ENCODE results near the gene HNRNPH2.

The HNRNPH2 gene, protein sequence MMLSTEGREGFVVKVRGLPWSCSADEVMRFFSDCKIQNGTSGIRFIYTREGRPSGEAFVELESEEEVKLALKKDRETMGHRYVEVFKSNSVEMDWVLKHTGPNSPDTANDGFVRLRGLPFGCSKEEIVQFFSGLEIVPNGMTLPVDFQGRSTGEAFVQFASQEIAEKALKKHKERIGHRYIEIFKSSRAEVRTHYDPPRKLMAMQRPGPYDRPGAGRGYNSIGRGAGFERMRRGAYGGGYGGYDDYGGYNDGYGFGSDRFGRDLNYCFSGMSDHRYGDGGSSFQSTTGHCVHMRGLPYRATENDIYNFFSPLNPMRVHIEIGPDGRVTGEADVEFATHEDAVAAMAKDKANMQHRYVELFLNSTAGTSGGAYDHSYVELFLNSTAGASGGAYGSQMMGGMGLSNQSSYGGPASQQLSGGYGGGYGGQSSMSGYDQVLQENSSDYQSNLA

DNA sequence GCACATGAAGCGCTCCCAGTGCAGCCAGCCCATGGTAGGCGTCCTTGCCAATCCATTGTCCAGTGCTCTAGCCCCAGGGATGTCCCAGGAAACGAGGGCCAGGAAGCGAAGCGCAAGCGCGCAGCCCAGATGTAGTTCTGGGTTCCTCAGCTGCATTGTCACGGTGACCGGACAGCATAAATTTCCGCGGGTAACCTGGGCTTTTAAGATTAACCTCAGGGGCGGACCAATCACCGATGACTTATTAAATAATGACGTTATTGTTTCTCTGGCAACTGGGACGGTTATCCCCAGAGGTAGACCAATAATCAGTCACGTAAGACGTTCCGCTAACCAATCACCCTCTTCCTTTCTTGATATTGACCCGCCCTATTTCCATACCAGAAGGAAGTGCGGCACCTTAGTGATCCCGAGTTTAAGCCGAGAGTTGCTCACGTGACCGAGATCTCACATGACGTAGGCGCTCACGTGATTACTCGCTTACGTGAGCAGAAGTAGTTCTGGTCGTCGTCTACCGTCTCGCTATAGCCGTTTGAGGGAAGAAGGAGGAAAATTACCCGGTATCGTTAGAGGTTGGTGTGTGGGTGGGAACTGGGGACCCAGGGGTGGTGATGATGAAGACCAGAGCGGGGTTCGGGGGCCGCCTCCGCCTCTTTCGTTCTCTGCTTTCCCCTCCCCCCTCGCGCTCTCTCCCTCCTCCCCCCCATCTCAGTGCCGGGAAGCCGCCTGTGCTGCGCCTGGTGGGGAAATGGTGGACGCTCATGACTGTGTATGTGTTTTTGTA lies at the start of gene HNRNPH2, which contains the start of gene GLA:
Gene HNRNPH2 (plus strand): TSS at position 475 of the 784 bp plus-strand sequence. CDS start 3,767 bp downstream, outside the sequence.
Gene GLA (minus strand): TSS at position 178 of the 784 bp plus-strand sequence. CDS start 22 bp downstream, at position 156.
- peak; percentile 73 for DNase-seq (ENCODE audit: low read depth)

DNA sequence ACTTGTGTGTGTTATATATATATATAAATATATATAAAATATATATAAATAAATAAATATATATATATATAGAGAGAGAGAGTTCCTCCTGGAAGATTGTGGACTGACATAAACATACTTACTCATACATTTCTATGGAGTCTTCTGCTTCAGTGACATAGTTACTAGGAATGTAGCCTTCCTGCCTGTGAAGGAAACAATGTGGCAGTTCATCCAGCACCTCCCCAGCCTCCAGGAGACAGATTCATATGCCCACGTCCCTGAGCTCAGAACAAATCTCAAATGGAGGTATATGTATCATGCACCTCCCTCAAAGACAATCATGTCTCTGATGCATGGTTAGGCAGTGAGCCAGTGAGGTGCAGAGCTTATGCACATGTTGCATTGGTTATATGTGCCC lies 48.1 kb upstream of the HNRNPH2 start:
- DNase-seq (ENCODE audit: low read depth): no peak

DNA sequence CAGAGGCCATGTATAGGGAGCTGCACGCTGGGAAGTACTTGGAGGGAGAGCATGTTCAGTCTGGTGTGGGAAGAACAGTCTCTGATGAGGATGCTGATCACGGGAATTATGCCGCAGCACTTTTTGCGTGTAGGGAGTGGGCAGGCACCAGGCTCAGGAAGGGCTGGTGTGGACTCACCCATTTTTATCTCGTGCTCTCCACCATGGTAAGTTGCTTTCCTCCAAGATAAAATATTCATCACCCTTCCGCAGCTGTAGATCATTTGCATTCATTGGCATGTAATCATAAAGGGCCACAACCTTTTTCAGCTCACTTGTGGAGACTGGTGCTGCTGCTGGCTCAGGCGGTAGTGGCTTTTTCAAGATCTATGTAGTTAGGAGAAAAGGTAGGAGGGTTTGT lies 47.6 kb upstream of the HNRNPH2 start:
- DNase-seq (ENCODE audit: low read depth): no peak

DNA sequence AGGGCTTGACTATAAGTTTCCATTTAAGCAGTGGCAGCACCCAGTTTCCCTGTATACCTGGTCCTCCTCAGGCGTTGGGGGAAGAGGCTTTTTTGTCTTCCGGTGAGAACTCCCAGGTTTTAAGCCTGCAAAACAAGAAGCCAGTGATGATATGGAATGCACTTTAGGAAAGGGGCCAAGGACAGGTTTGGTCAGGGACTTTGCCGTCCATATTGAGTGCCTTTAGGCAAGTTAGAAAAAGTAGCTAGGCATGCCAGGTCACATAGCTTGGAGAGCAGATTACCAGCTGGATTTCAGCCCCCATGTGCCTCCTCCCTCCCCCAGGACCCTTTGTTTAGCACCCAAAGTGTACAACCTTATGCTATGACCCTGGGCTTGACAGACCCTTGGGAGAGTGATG lies 45.9 kb upstream of the HNRNPH2 start:
- DNase-seq (ENCODE audit: low read depth): no peak

DNA sequence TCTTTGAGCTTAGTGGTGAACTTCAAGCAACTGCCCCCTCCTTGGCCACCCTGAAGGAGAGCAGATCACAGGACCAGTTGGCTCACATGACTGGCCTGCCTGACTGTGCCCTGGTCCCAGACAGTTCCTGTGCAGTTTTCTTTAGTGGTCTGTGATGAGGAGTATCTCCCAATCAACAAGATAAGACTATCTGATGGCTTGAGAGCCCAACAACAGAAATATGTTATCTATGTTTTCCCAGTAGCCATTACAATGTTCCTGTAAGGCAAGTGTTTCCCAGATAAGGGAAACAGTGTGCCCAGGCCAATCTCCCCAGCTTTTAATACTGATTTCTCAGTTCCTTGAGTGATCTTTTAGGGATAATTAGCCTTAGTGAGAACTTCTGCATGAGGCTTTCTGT lies 45.3 kb upstream of the HNRNPH2 start:
- DNase-seq (ENCODE audit: low read depth): no peak

DNA sequence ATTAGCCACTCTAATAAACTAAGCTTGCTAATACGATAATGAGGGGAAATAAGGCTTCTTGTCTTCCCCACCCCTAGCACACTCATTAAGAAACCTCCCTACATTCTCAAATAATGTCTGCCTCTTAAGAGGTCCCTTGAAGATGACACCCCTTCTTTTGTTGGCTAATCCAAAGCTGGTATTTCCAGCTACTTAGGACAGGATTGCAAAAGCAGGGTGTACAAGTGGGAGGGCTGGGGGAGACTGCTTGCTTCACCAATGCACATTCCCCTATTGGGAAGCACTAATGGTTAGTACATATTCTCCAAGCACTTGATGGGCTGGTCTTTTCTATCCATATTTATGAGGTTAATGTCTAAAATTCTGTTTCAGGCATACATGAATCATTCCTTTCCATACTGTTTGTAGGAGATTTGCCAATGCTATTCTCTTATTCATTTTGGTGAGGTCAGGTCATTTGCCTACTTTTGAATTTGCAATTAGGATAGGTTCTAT lies 42.7 kb upstream of the HNRNPH2 start:
- DNase-seq (ENCODE audit: low read depth): no peak

DNA sequence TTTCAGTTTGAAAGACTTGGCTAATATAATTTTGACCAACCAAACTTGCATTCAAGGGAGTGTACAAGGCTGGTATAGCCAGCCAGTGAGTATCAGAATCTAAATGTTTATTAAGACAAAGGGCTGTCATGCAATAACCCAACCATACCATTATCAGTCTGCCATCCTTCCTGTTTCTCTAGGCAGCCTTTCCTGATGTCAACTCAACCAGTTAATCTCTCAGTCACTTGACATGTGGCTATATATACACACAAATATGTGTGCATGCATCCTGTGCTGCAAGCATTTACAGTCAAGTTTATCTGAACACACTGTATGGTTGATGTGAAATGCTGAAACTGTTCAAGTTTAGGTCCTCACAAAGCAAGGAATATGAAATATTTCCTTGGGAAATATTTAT lies 39.2 kb upstream of the HNRNPH2 start:
- no peak for DNase-seq (ENCODE audit: low read depth)

DNA sequence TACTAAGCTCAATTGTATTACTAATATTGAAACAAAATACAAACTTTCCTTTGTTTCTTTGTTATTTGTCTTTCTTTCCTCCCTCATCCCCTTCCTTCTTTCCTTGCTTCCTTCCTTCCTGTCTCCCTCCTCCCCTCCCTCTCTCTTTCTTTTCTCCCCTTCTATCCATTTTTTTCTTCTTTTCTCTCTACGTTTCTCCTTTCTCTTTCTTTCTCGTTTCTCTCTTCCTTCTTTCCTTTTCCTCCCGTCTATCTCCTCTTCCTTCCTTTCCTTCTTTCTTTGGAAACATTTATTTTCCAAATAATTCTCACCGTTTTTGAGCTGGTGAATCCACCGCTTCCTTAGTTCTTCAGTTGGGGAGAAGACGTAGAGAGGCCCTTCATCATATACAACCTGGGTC lies 38.3 kb upstream of the HNRNPH2 start:
- no peak for DNase-seq (ENCODE audit: low read depth)

DNA sequence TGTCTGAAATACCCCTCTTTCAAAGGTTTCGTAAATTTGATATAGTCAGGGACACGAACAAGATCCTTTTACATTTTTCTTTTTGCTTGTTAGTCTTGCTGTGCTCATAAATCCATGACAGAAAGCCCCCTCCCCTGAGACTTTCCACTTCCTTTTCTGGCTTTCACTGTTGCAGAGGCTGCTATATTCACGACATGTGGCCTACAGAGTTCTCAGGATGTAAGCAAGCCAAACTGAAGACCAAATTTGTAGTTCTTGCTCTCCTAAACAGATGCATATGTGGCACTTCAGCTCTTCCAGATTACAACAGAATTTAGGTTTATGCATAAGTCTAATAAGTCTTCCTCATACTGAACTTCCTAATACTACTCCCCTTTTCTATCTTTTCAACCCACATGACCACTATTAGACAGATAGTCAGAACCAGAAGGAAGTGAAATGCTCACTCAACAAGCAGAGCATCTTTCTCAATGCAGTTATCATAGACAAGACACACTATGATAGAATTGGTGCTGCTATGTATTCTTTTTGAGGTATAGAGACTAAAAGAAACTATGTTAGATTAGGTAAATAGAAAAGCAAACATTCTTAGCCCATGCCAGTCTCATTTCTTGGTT lies 37.0 kb upstream of the HNRNPH2 start:
- no peak for DNase-seq (ENCODE audit: low read depth)

DNA sequence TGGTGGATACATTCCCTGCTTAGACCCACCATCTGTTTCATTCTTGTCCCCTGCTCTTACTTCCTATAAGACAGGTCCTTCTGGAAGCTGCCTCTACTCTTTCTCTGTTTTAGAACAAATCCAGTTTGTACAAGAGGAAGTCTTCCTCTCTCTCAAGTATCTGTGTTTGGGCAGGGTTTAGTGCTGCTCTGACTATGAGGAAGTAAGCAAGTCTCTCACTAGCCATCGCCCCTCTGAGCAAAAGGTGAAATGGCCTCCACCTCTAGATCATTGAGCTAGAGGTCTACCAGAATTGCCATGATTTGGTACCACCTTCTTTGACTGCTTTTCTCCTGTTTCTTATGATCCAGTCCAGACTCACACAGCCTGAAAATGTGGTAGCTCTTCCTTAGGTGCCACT lies 30.5 kb upstream of the HNRNPH2 start:
- DNase-seq (ENCODE audit: low read depth): no peak

DNA sequence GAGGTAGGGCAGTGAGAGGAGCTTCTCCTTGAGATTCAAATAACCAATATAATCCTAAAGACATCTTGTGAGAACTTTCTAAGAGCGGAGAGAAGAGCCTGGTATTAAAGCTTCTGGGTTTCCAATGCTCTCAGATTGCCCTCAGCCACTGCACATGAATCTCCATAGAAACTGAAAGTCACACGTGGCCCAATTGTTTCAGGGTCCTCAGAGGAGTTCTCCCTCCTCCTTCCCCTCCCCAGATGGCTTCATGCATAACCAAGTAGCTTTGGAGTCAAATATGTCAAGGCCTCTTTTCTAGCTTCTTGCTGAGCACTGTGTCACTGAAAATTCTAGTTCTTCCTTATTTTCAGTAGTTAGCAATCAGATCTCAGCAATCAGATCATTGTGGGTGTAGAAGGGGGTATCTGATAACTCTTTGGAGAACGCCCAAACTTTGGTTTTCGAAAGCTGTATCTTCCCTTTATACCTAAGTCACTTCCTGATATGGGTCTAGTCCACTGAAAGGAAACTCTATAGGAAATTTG lies 24.3 kb upstream of the HNRNPH2 start:
- DNase-seq (ENCODE audit: low read depth): no peak

DNA sequence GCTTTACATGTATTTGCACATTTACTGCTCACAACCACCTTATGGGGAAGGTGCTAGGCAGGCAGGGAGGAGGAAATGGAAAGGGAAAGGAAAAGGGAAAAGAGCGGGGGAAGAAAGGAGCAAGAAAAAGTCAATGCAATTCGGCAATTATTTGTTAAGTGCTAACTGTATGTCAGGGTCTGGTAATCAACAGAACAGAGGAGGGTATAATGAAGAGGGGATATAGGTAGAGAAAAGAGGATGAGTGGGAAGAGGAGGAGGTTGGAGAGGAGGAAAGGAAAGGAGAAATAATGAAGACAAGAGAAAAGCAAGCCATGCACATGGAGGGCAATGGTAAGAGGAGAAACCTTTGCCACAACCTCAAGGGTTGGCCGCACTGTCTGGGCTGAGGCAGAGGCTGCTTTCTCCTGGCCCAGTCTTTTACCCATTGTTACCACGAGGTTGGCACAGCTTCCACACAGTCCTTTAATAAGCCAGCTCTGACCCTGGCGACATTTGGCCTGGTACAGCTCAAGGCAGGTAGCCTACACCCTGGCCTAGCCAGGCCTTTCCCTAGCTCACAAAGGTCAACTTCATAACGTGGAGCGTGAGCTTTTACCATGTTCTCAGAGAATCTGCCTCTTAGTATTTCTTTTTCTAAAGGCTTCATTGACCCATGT lies 22.9 kb upstream of the HNRNPH2 start:
- no peak for DNase-seq (ENCODE audit: low read depth)

DNA sequence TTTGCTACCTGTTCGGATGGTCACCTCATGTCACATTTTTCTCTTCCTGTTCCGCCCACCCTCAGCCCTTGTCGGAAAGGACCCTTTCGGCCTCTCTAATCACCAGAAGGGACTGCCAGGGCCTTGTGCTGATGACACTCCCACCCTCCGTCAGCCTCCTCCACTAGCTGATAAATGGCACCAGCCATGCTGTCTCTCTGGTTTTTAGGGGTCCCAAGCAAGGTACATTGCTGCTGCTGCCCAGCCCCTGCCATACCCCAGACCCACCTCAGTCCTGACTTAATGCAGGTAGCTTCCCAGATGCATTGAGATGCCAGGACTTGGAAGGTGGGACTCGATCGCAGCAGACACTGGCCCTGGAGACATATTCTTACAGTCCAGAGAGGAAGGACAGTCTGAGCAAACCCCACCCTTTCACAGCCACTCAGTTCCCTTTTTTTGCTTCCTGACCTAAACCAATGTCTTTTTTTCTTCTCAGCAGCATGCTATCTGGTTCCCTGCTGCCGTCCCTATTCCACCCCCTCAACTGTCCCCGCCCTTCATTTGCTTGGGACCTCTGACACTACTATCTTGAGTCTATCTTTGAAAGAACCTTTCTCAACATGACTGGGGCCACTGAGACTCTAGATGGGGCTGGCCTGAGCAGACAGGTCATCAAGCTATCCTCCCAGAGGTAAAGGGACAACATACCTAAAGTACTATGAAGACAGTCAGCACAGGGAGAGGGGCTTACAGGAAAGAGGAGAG lies 22.1 kb upstream of the HNRNPH2 start, which contains the start of gene BTK:
Gene BTK (minus strand): TSS at position 397 of the 747 bp plus-strand sequence. CDS start 10,907 bp downstream, outside the sequence.
- DNase-seq (ENCODE audit: low read depth): no peak

DNA sequence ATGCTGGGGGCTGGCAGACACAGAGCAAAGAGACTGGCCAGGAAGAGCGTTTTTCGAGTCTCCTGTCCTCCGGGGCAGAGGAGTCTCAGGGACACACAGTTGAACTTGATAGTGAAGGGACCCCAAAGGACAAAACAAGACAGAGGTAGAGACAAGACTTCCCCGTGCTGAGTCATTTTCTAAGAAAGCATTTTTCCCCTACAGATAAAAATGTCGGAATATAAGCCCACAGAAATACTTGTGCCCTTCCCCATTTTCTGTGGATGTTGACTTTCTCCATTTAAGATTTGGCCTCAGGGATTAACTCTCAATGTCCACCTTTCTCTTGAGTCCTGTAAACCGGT lies 21.5 kb upstream of the HNRNPH2 start:
- no peak for DNase-seq (ENCODE audit: low read depth)

DNA sequence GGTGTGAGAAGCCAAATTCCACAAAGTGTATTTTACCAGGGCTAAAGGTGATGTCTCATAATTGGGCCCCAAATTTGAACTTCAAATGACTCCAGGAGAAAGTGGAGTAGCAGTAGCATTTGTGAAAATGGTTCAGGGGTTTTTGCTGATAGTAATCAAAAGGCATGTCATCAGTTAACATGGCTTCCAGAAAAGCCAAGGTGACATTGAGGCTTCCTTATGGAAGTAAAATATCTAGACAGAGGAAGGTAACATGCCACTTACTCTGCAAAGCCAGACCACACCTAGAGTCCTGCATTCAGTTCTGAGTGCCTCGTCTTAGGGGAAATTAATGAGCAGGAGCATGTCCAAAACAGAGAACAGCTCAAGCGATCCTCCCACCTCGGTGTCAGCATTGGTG lies 19.4 kb upstream of the HNRNPH2 start:
- no peak for DNase-seq (ENCODE audit: low read depth)

DNA sequence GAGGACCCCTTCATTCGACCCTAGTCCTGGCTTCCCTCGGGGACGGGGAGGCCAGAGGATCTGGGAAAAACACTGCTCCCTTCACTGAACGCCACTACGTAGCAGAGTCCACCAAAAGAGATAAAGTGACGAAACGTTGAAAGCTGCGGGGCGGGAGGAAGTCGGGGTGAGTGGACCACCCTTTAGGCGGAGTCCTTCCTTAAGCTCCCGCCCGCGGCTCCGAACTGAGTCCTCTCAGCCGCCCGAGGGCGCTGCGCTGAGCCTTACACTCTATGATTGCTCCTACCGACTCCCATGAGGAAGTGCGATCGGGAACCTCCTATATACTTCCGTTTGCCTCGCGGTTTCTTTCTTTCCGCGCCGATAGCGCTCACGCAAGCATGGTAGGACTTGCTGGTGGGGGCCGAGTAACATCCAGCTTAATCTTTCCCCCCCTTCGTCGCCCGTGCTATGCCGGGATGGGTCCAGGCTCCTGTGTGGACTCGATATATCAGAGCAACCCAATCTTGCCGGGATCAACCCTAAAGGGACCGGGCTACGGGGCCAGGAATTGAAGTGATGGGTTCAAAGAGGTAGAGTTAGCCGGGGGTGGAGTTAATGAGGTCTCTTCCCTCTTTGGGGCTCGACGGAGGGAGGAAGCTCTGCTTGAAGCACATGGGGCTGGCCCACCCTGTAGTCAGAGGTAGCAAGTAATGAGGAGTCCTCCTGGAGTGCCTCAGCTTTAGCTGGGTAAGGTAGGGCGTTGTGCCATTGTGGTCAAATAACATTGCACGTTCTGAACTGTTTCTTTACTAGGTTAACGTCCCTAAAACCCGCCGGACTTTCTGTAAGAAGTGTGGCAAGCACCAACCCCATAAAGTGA lies 17.1 kb upstream of the HNRNPH2 start, which contains the start of gene RPL36A:
Gene RPL36A (plus strand): TSS at position 348 of the 862 bp plus-strand sequence. CDS start 33 bp downstream, at position 381.
- peak; percentile 75 for DNase-seq (ENCODE audit: low read depth)

DNA sequence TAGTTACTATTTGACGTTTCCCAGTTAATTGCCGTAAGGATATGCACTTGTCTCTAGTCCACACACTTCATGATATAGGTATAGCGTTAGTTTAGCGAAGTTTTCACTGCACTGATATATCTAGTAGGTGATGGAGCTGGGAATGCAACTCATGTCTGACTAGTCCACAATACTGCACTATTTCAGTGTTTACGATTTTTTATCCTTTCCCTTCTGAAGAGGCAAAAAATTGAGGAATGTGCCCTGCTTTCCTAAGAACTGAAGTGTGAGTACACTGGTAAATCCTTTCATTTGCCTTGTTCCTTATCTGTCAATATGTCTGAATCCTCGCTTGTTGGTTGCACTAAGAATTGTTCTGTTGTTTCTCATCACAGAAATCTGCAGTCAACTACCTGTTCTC lies 16.2 kb upstream of the HNRNPH2 start:
- no peak for DNase-seq (ENCODE audit: low read depth)

DNA sequence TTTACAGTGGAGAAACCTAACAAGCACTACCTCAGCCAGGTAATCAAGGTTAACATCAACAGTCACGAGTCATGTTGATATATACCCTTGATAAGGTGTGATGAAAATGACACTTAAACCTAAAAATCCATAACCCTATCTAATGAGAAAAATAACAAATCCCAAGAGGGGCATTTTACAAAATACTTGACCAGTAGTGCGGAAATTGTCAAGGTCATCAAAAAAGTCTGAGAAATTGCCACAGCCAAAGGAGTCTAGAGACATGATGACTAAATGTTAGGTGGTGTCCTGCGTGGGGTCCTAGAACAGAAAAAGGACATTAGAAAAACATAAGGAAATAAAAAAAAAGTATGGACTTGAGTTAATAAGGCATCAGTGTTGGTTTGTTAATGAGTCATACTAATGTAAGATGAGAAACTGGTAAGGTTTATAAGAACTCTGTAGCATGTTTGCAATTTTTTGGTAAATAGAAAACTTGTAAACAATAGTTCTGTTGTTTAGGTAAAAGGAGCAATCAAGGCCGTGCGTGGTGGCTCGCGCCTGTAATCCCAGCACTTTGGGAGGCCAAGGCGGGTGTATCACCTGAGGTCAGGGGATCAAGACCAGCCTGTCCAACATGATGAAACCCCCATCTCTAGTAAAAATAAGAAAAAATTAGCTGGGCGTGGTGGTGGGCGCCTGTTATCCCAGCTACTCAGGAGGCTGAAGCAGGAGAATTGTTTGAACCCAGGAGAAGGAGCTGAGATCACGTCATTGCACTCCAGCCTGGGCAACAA lies 14.3 kb upstream of the HNRNPH2 start:
- DNase-seq (ENCODE audit: low read depth): no peak

DNA sequence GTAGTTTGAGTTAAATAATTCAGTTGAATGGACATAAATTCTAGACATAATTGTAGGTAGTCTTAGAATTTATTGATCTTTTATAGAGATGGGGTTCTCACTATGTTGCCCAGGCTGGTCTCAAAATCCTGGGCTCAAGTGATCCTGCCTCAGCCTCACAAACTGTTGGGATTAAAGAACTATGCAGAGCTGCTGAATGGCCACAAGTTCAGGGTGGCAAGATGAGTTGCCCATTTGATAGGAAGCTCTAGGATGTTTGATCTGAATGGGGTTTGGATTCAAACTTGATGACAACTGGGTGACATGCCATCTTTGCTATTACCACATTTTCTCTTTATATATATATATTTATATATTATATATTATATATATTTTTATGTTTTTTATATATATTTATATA lies 13.7 kb upstream of the HNRNPH2 start:
- DNase-seq (ENCODE audit: low read depth): no peak

All from activated gamma-delta T cell treated with anti-CD3 and anti-CD28 coated beads, Interleukin-2, amount 50 U/mL, for 16 hours (primary cell).